ENCODE measurements around the gene GYPA. TPM values are rescaled to one million over a fixed set of nuclear protein-coding genes. Genes with fewer than 3 reads are reported as not detected.

Gene GYPA
- total RNA-seq, 1 experiment from 2014 or later = not detected

DNA sequence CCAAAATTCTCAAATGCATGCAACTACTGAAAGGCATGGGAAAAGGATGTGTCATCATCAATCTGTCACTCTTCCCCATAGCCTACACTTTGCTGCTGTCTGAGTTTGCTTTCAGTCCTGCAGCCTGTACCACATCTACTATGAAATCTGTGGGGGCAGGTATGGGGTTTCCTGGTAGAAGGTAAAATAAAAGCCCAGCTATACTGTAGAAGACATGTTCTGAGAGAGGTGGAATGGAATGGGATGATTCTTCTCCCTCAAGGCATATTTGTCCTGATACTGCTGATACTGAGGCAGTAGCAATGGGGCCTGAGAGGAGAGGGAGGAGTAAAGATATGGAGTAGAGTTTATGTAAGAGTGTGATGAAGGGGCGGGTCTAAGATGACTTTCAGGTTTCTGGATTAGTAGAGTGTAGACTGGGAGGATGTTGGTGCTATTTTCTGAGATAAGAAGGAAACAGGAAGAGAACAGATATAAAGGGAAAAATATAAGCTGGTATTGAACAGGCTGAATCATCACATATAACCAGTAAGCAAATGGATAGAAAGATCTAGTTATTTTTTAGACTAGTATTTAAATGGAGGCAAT, 38.7 kb upstream of the GYPA start:
- no peaks in the 10 kb centered on the region for H3K36me3 Mint-ChIP-seq (ENCODE audit: insufficient read depth, unreplicated experiment)
- H3K9me3 ChIP-seq = no peaks in the 10 kb centered on the region
- no TSS peak for BruUV-seq (replicated peaks)
- peaks cover 4% of the 10 kb centered on the region for H3K27me3 Mint-ChIP-seq (ENCODE audit: insufficient read depth, unreplicated experiment)
- H3K4me1 Mint-ChIP-seq (ENCODE audit: low read depth, unreplicated experiment) = peaks cover 8% of the 10 kb centered on the region
- intact Hi-C loops (cut with micrococcal nuclease; ENCODE audit: unreplicated experiment) = loop anchor here (5.0 to 10.0 kb wide), 3 partner anchors 156 to 1438 kb away; partner anchors contain the start of gene MMAA
- no peak for TF ChIP-seq CTCF (IDR thresholded peaks at IDR 0.05; ENCODE audit: insufficient read depth in 1 of 2, low read depth in 1 of 2, low read length in 1 of 2, severe bottlenecking in 1 of 2, unreplicated experiment in 1 of 2)
- CTCF ChIA-PET = no interaction called here
- H3K4me3 Mint-ChIP-seq (ENCODE audit: unreplicated experiment) = no peak overlapping the region
- peaks cover 10% of the 10 kb centered on the region for H3K9me3 Mint-ChIP-seq (ENCODE audit: unreplicated experiment)
- peak overlapping the region; percentile 11 for H3K27ac Mint-ChIP-seq (ENCODE audit: unreplicated experiment)
- H3K4me3 ChIP-seq (ENCODE audit: low read depth, low read length) = no peak overlapping the region
- peaks cover 22% of the 10 kb centered on the region for H3K4me1 ChIP-seq
- POLR2A ChIA-PET = no interaction called here
- no peaks in the 10 kb centered on the region for H3K36me3 ChIP-seq (ENCODE audit: control insufficient read depth, insufficient read depth, low read length)
- no peaks in the 10 kb centered on the region for H3K27me3 ChIP-seq (replicated peaks; ENCODE audit: control insufficient read depth, insufficient read depth, low read length)
- DNase-seq = no peak

GRCh38 chr4:144178414-144178813, 37.9 kb upstream of the GYPA start:
- no peak for DNase-seq
- Histone ChIP-seq H3K9me3 (no peaks in the 10 kb centered on the region), H3K36me3 (ENCODE audit: control insufficient read depth, insufficient read depth, low read length) (no peaks in the 10 kb centered on the region), H3K4me3 (ENCODE audit: low read depth, low read length) (no peak overlapping the region), H3K27me3 (replicated peaks; ENCODE audit: control insufficient read depth, insufficient read depth, low read length) (no peaks in the 10 kb centered on the region), H3K4me1 (peaks cover 22% of the 10 kb centered on the region)
- Mint-ChIP-seq H3K27me3 (ENCODE audit: insufficient read depth, unreplicated experiment) (no peaks in the 10 kb centered on the region), H3K9me3 (ENCODE audit: unreplicated experiment) (peaks cover 10% of the 10 kb centered on the region), H3K4me3 (ENCODE audit: unreplicated experiment) (no peak overlapping the region), H3K4me1 (ENCODE audit: low read depth, unreplicated experiment) (peaks cover 8% of the 10 kb centered on the region), H3K27ac (ENCODE audit: unreplicated experiment) (peak overlapping the region; percentile 23), H3K36me3 (ENCODE audit: insufficient read depth, unreplicated experiment) (no peaks in the 10 kb centered on the region)
- no peak for TF ChIP-seq CTCF (IDR thresholded peaks at IDR 0.05; ENCODE audit: insufficient read depth in 1 of 2, low read depth in 1 of 2, low read length in 1 of 2, severe bottlenecking in 1 of 2, unreplicated experiment in 1 of 2)
- no TSS peak for BruUV-seq (replicated peaks)
- POLR2A ChIA-PET = no interaction called here
- CTCF ChIA-PET = no interaction called here
- intact Hi-C loops (cut with micrococcal nuclease; ENCODE audit: unreplicated experiment) = loop anchor here (1.0 to 10.0 kb wide), 4 partner anchors 156 to 1439 kb away; partner anchors contain the start of genes ABCE1, ANAPC10 and MMAA

DNA sequence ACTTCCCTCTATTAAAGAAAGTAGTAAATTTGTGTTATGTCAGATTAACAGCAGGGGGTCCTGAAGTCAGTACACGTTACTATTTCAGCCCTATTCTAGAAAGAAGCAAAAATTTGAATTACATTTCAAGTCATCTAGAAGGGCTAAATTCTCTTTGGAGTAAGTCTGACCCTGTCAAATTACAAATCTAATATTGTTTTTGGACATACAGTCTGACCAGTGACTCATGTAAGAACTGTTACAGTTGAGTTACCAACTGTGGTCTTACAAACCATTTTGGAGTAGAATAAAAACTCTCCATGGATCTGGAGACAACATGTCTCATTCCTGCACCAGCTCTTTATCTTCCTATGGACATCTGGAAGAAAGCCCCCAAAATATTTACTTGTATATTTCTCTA, 36.0 kb upstream of the GYPA start:
- H3K27ac Mint-ChIP-seq (ENCODE audit: unreplicated experiment) = no peak overlapping the region
- peaks cover 8% of the 10 kb centered on the region for H3K4me1 Mint-ChIP-seq (ENCODE audit: low read depth, unreplicated experiment)
- H3K4me1 ChIP-seq = peaks cover 22% of the 10 kb centered on the region
- H3K4me3 ChIP-seq (ENCODE audit: low read depth, low read length) = no peak overlapping the region
- H3K27me3 Mint-ChIP-seq (ENCODE audit: insufficient read depth, unreplicated experiment) = no peaks in the 10 kb centered on the region
- no peaks in the 10 kb centered on the region for H3K36me3 ChIP-seq (ENCODE audit: control insufficient read depth, insufficient read depth, low read length)
- H3K9me3 Mint-ChIP-seq (ENCODE audit: unreplicated experiment) = peaks cover 10% of the 10 kb centered on the region
- H3K36me3 Mint-ChIP-seq (ENCODE audit: insufficient read depth, unreplicated experiment) = no peaks in the 10 kb centered on the region
- DNase-seq = no peak
- POLR2A ChIA-PET = no interaction called here
- intact Hi-C loops (cut with micrococcal nuclease; ENCODE audit: unreplicated experiment) = loop anchor here (2.0 to 10.0 kb wide), 4 partner anchors 158 to 1441 kb away; partner anchors contain the start of gene MMAA
- TF ChIP-seq CTCF (IDR thresholded peaks at IDR 0.05; ENCODE audit: insufficient read depth in 1 of 2, low read depth in 1 of 2, low read length in 1 of 2, severe bottlenecking in 1 of 2, unreplicated experiment in 1 of 2) = no peak
- no peaks in the 10 kb centered on the region for H3K9me3 ChIP-seq
- no peaks in the 10 kb centered on the region for H3K27me3 ChIP-seq (replicated peaks; ENCODE audit: control insufficient read depth, insufficient read depth, low read length)
- BruUV-seq (replicated peaks) = no TSS peak
- CTCF ChIA-PET = no interaction called here
- no peak overlapping the region for H3K4me3 Mint-ChIP-seq (ENCODE audit: unreplicated experiment)
